GM21367 (cell line): ENCODE data around the gene FBP1.

Source experiments
- ATAC-seq: cut with Tn5 transposase; IDR thresholded peaks from one replicate; pipeline ENCODE4 v1.9.1; 2021; ENCODE audit not compliant: unreplicated experiment

Gene FBP1

GRCh38 chr9:94657021-94657725 lies 17.9 kb upstream of the FBP1 start:
- no peak for ATAC-seq

DNA sequence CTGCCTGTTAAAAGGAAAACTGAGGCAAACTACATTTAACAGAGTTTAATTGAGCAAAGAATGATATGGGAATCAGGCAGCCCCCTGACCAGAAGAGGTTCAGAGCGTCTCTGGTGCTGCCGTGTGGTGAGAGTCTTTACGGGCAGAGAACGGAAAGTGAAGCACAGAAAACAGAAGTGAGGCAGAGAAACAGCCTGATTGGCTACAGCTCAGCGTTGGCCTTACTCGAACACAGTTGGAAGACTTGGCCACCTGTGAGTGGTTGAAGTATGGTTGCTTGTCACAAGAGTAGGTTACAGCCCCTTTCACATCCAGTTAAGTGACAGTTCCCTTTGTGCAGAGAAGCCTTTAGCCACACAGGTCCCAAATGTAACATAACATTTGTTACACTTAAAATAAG lies 16.9 kb upstream of the FBP1 start:
- ATAC-seq, result peak; percentile 98

- ATAC-seq, result no peak
Observed at GRCh38 chr9:94655739-94656138, 16.4 kb upstream of the FBP1 start.

DNA sequence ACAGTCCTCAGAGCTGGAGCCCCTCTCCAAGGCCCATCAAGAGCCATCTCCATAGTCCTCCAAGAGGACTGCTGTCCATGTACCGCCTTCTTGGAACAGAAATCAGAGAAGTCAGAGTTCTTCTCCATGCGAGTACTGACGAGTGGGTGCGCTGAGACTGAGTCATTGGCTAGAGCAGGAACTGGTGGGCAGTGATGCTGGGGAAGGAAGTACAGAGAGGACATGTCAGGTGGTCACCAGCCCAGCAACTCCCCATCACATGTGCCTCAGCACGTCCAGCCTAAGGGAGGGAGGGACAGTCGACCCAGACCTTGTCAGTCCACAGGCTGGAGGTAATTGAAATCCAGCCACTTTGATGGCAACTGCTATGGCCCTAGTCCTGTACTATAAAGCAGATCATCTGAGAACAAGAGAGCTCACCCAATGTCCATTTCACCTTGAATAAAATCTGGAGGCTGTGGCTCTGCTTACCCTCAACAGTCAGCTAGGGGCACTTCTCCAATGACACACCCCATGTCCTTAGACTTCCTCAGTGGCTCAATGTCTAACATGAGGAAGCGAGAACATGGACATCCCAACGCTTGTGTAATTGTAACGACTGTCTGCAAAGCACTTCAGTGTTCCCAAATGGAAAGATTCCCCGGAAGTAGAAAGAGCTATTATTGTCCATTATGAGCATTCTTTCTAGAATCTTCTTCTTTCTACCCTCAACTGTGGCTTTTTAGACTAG lies 15.0 kb upstream of the FBP1 start:
- ATAC-seq, result no peak

DNA sequence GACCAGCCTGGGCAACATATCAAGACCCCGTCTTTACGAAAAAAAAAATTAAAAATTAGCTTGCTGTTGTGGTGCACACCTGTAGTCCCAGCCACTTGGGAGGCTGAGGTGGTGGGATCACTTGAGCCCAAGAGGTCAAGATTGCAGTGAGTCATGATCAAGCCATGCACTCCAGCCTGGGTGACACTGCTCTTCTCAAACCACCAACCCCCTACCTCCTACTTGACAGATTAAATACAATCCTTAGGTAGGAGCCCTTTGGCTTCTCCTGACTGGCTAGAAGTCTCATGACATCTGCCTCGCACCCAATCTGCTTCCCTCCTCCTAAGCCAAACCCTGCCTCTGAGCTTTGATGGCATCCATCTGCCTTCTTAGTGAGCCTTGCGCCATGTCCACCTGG lies 11.6 kb upstream of the FBP1 start:
- ATAC-seq, result no peak

DNA sequence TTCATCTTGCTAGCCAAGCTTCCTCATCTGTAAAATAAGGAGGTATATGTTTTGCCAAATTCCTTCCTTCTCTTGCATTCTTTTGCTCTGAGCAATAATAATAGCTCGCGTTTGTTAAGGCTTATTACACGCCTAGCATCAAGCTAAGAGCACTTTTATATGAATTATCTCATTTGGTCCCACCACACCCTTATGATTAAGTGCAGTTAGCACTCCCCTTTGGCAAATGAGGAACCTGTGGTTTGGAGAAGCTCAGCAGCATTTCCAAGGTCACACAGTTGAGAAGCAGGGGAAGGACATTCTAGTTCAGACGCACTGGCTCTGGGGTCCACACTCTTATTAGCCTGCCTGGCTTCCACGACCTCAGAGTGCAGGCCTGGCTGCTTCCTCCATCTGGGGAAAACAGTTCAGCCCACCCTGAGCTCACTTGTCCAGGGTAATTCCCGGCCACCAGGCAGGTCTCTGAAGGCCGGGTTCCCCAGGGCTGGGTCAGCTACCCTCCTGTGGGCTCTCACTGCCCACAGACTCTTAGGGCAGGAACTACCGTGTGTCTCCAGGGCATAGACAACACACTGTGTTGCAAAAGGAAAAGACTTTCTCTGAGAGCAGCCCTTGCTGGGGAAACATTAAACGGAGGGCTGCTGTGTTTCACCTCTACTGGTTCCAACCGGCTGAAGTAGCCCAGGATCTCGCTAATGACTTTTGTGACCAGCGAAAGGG lies 9.9 kb upstream of the FBP1 start:
- ATAC-seq, result no peak

DNA sequence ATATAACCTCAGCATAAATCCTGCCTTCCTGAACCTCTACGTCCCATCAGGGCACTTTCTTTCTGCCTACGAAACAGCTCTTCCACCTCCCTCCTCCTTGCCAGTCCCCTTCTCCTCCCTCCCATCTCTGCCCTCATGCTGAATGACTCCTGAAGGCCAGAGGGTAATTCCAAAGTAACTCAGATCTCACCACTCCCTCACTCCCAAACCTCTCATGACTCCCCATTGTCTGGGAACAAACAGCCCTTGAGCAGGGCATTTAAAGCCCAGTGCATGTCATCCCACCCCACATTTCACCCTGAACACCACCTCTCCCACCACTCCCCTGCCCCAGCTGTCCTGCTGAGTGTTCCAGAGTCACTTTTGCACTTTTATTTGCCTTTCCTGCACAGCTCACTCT lies 8.9 kb upstream of the FBP1 start:
- ATAC-seq, result no peak

- ATAC-seq, result no peak
Observed at GRCh38 chr9:94645901-94646300, 6.6 kb upstream of the FBP1 start.

- ATAC-seq, result no peak
Observed at GRCh38 chr9:94644543-94644942, 5.2 kb upstream of the FBP1 start.

- no peak for ATAC-seq
Observed at GRCh38 chr9:94643741-94644140, 4.4 kb upstream of the FBP1 start.

- ATAC-seq, result no peak
Observed at GRCh38 chr9:94643176-94643575, 3.9 kb upstream of the FBP1 start.

- ATAC-seq, result no peak
Observed at GRCh38 chr9:94642501-94642900, 3.2 kb upstream of the FBP1 start.

DNA sequence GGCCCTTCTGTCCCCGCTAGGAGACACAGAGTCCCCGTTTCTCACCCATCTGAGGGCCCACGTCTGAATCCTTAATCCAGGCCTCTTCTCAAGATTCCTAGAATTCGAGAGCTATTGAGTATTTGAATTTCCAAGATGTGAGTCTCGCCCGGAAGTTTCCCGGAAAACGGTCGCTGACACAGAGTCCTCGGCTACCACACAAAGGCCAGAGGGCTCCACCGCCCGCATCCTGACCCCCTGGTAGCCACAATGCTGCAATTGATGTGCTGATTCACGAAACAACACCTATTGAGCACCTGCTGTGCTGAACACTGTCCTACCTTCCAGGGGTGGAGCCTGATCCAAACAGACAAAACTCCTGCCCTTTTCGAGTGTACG lies 670 bp upstream of the FBP1 start:
- no peak for ATAC-seq

- no peak for ATAC-seq
Observed at GRCh38 chr9:94638335-94639060, 820 bp downstream of the FBP1 start.

- ATAC-seq, result no peak
Observed at GRCh38 chr9:94632737-94633136, 6.6 kb downstream of the FBP1 start.

- ATAC-seq, result no peak
Observed at GRCh38 chr9:94631599-94631998, 7.7 kb downstream of the FBP1 start.

GRCh38 chr9:94630833-94631232 lies 8.5 kb downstream of the FBP1 start:
- ATAC-seq, result no peak

- ATAC-seq, result no peak
Observed at GRCh38 chr9:94630281-94630680, 9.0 kb downstream of the FBP1 start.

GRCh38 chr9:94627287-94627686 lies 12.0 kb downstream of the FBP1 start:
- no peak for ATAC-seq

DNA sequence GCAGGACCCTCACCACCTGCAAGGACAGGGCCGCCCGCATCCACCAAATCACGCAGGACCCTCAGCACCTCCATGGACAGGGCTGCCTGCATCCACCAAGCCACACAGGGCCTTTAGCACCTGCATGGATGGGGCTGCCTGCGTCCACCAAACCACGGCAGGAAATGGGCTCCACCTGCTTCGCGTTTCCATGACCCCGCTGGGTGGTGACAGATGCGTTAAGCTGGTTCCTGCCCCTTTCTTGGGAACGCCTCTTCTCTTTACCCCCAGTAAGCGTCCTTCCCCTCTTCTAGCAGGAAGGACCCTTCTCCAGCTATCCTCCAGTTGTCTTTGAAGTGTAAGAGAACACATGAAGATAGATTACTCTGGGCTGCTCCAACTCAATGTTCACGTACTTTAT lies 13.5 kb downstream of the FBP1 start:
- ATAC-seq, result no peak

DNA sequence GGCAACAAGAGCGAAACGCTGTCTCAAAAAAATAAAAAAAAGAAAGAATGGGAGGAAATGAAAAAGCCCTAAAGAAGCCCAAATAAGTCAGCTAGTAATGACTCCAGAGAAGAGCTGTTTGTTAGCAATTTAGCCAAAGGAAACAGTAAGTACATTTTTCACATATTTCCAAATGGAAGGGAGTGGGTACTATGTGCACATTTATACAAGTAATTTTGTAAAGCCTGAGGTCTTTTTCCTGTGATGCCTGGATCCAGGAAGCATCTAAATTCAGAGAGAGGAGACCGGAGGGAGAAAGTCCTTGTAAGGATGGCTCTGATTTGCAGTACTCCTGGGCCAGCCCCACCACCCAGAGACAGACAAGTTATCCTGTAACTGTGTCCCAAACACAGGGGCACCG lies 14.7 kb downstream of the FBP1 start:
- no peak for ATAC-seq

- no peak for ATAC-seq
Observed at GRCh38 chr9:94623253-94623652, 16.1 kb downstream of the FBP1 start.
